ENCODE data around the gene ZNF710.
"Not testable (repeated sequence)": the region's sequence is repeated elsewhere in the genome, so short reads cannot be mapped to it uniquely, and the experiment has no call there.

ZNF710 gene

GRCh38 chr15:90083954-90084607 is 83.0 kb downstream of the ZNF710 start:
- DNase-seq, result no peak

- DNase-seq, result no peak
These were observed 83.8 kb downstream of the ZNF710 start for GRCh38 chr15:90084876-90085423.

- DNase-seq, result no peak
These were observed 84.4 kb downstream of the ZNF710 start for GRCh38 chr15:90085565-90085964.

- DNase-seq, result peak; percentile 36
These were observed 85.7 kb downstream of the ZNF710 start for GRCh38 chr15:90086868-90087268.

GRCh38 chr15:90087454-90088154 is 86.5 kb downstream of the ZNF710 start:
- no peak for DNase-seq

- DNase-seq, result no peak
These were observed 89.2 kb downstream of the ZNF710 start for GRCh38 chr15:90090226-90090848.

- DNase-seq, result no peak
These were observed 90.2 kb downstream of the ZNF710 start for GRCh38 chr15:90091156-90091931.

- no peak for DNase-seq
These were observed 94.4 kb downstream of the ZNF710 start for GRCh38 chr15:90095521-90095959.

GRCh38 chr15:90097475-90097874 is 96.4 kb downstream of the ZNF710 start:
- DNase-seq, result no peak

- DNase-seq, result no peak
These were observed 98.1 kb downstream of the ZNF710 start for GRCh38 chr15:90099072-90099867.

GRCh38 chr15:90099868-90100831 is 99.0 kb downstream of the ZNF710 start:
- no peak for DNase-seq

- DNase-seq, result no peak
These were observed 100.2 kb downstream of the ZNF710 start for GRCh38 chr15:90101130-90101968.

- DNase-seq, result peak; percentile 59
These were observed 101.1 kb downstream of the ZNF710 start, which contains the start of gene IDH2 for GRCh38 chr15:90101969-90102890. TSS of gene IDH2 (minus strand) at chr15:90102468. CDS start at chr15:90102390, 78 bp downstream.

GRCh38 chr15:90103701-90104329 is 102.7 kb downstream of the ZNF710 start:
- DNase-seq, result no peak

- DNase-seq, result no peak
These were observed 103.4 kb downstream of the ZNF710 start for GRCh38 chr15:90104551-90104950.

GRCh38 chr15:90105521-90105920 is 104.4 kb downstream of the ZNF710 start:
- DNase-seq, result no peak

- no peak for DNase-seq
These were observed 105.5 kb downstream of the ZNF710 start for GRCh38 chr15:90106522-90107117.

- DNase-seq, result not testable (repeated sequence)
These were observed 106.9 kb downstream of the ZNF710 start for GRCh38 chr15:90108038-90108437.
